GM12865 (cell line): Measurements from ENCODE around the gene HS3ST4.
"Not testable (repeated sequence)": the region's sequence is repeated elsewhere in the genome, so short reads cannot be mapped to it uniquely, and the experiment has no call there.

Experiments used
- DNase-seq: peaks from one replicate; pipeline ENCODE4 v3.0.0; 2010; ENCODE audit warnings: low read depth
- H3K4me3 ChIP-seq: 2 replicates; pipeline ENCODE4 v1.5.1; 2011; ENCODE audit warnings: mild to moderate bottlenecking, low read depth, low read length, control low read depth
- CTCF ChIP-seq: IDR thresholded peaks from 2 replicates; pipeline ENCODE4 v1.5.1; 2011; ENCODE audit warnings: low read length, control low read depth, low read depth, inconsistent platforms; ENCODE audit not compliant: insufficient read depth; ENCODE audit errors: missing control alignments

The HS3ST4 gene

GRCh38 chr16:26091511-26091910 is 399.8 kb downstream of the HS3ST4 start:
- DNase-seq, result no peak
- H3K4me3 ChIP-seq, result no peak overlapping the region
- TF ChIP-seq CTCF, result no peak

GRCh38 chr16:26098206-26098605 is 406.4 kb downstream of the HS3ST4 start:
- not testable (repeated sequence) for H3K4me3 ChIP-seq, DNase-seq

GRCh38 chr16:26102369-26102768 is 410.6 kb downstream of the HS3ST4 start:
- no peak overlapping the region for H3K4me3 ChIP-seq
- no peak for DNase-seq
- TF ChIP-seq CTCF, result no peak

GRCh38 chr16:26108836-26109505 is 417.2 kb downstream of the HS3ST4 start:
- no peak for TF ChIP-seq CTCF
- no peak overlapping the region for H3K4me3 ChIP-seq
- DNase-seq, result no peak

- H3K4me3 ChIP-seq, result no peak overlapping the region
- TF ChIP-seq CTCF, result no peak
- no peak for DNase-seq
Measured at GRCh38 chr16:26111900-26112299, 420.1 kb downstream of the HS3ST4 start.

GRCh38 chr16:26118575-26118974 is 426.8 kb downstream of the HS3ST4 start:
- DNase-seq, result no peak
- TF ChIP-seq CTCF, result no peak
- H3K4me3 ChIP-seq, result no peak overlapping the region

- DNase-seq, result no peak
- TF ChIP-seq CTCF, result no peak
- H3K4me3 ChIP-seq, result no peak overlapping the region
Measured at GRCh38 chr16:26120729-26121128, 429.0 kb downstream of the HS3ST4 start.
